HG03457 (cell line): Measurements from ENCODE around the gene ELMO1.

Experiments
- ATAC-seq: cut with Tn5 transposase; IDR thresholded peaks from one replicate; pipeline ENCODE4 v1.9.1; 2021; ENCODE audit warnings: moderate number of reproducible peaks; ENCODE audit not compliant: unreplicated experiment

ELMO1 gene

DNA sequence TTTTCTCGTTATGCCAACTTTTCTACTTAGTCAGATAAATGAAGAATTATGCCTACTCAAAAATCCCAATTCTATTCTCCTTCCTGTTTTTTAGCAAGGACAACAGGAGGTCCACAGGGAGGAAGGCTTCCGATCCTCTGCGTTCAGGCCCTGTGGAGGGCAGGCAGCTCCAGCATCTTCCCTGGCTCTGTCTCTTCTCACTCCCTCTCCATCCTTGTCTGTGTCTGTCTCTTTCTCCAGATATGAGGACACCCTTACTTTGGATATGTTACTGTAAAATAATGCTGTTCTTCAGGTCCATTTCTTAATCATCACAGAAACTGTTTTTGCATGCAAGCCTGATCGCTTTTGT is 166.6 kb downstream of the ELMO1 start:
- ATAC-seq, result no peak

DNA sequence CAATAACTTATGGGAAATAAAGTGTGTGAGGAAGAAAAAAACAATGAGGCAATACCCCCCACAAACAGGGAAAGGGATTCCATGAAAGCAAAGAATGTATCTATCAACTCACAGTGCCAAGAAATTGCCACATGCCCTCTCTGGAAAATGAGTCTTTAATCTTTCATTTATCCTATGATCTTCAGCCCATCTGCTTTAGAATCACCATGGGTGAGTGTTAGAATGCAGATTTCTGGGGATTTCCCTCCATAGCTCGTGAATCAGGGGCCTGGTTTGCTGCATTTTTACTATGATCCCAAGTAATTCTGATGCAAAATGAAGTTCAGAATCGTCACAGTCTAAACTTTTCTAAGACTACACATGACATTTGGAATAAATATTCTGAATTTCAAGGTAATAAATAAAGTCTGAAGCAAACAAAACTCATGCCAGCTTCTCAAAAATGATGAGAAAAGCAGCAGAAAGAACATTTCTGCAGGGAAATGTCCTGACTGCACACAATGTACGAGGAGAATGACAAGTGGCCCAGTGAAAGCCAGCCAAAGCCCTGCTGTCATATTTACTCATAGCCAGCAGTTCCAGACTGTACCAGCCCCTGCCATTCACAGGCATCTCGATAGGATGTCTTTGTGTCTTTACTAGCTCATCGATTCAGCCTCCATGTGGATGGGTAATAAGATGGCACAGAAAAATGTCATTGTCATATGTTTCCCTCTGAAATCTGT is 167.1 kb downstream of the ELMO1 start:
- no peak for ATAC-seq

GRCh38 chr7:37277513-37277912 is 171.2 kb downstream of the ELMO1 start:
- ATAC-seq, result no peak

GRCh38 chr7:37275078-37275710 is 173.5 kb downstream of the ELMO1 start:
- no peak for ATAC-seq

- ATAC-seq, result no peak
These were observed 174.8 kb downstream of the ELMO1 start for GRCh38 chr7:37273891-37274290.

DNA sequence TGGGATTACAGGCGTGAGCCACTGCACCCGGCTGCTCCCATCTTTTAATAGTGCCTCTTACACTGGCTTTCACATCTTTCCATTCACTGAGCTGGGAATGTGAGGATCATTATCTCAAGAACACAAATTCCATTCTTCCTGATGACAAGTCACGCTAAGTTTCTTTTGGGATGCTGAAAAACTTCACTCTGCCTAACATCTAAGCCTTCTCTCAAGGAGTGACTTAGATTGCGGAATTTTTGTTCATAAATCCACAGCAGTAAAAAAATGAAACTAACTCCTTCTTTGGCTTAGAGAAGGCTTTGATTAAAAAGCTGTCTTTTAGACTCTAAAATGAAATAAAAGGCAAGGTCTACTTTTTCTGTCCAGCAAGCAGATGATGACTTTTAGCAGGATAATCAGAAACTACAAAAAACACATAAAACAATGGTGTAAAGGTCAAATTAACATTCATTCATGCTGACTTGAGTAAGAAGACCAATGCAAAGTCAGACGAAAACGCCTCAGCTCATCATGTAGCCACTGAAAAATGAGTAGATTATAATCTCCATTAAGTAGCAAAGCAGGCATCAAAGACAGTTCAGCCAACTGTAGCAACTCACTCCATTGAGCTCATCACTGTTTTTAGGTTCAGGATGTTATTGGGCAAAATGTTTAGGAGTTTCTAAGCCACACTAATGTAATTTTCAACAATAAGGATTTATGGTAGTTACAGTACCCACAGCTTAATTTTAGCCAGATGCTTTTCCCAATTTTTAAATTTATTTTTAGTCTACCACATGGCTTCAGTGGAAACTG is 178.8 kb downstream of the ELMO1 start:
- ATAC-seq, result no peak

DNA sequence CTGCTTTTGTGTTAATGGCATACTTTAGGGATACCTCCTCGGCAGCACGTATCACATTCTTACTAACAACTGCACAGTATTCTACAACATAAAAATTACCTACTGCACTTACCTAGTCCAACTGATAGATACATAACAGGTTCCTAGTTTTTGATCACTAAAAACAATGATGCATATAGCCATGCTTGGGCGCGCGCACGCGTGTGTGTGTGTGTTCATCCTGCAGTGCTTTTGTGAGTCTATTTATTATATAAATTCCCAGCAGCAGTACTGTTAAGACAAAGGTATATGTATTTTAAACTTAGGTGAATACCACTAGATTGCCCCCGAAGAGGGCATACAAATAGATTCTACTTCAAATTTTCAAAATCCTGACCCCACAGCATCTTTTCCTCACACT is 181.4 kb downstream of the ELMO1 start:
- no peak for ATAC-seq

DNA sequence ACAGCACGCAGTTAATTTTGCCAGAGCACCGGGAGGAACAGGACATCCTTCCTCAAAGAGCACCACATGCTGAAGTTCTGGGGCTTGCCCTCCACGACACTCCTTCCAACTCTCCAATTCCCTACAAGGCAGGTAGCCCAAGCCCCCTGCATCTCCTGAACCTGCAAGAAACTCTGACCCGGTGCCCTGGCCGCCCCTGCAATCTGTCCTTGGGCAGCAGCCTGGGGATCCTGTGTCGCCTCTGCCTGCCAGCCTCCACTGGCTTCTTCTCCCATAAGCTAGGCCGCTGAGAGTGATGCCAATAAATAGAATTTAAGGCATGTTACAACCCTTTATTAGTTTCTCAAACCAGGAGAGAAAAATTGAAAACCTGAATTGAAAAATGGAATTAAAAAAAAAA is 182.8 kb downstream of the ELMO1 start:
- ATAC-seq, result no peak

DNA sequence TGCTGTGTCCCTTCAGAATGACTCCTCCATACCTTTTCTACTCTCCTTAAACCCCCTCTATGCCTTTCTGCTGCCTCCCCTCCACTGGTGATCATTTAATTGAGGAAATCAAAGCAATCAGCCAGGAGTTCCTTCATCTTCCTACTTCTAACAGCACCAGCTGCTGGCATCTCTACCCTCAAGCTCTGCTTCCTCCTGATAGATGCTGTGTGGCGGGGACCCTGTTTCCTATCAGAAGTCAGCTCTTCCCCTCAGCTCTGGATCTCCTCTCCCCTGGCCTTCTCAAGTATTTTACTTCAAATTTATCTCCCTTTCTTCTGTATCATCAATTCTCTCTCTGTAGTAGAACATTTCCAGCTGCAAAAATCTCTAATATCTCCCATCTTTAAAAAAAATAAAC is 183.7 kb downstream of the ELMO1 start:
- no peak for ATAC-seq

DNA sequence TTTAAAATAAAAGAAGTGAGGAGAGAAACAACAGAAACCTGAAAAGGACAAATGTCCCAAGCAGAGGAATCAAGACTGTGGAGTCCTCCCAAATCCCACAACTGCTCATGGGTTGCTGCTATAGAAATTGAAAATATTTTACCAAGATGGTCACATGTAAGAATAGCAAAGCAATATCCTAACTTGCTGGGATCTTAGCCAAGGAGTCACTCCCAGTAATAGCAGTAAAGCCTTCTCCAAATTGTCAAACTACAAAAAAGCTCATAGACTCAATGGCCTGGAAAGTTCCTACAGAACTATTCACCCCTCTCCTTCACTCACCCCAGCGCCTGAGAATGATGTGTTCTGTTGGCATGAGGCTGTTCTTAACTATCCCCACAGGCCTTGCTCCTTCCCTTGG is 186.5 kb downstream of the ELMO1 start:
- no peak for ATAC-seq

GRCh38 chr7:37259319-37259821 is 189.3 kb downstream of the ELMO1 start:
- ATAC-seq, result no peak

DNA sequence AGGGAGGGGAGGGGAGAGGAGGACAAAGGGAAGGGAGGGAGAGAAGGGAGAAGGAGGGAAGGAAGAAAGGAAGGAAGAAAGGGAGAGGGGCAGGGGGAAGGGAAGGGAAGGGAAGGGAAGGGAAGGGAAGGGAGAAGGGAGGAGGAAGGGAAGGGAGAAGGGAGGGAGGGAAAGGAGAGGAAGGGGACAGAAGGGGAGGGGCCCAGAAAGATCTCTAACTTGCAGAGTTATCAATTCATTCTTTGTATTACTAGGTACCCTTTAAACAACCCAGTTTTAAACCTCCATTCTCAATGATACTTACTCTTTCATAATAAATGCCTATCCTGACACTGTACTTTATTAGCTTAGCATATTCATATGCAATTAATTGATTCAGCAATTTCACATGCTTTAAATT is 192.0 kb downstream of the ELMO1 start:
- no peak for ATAC-seq

GRCh38 chr7:37255327-37255944 is 193.2 kb downstream of the ELMO1 start:
- ATAC-seq, result no peak

GRCh38 chr7:37251222-37251621 is 197.4 kb downstream of the ELMO1 start:
- ATAC-seq, result no peak

DNA sequence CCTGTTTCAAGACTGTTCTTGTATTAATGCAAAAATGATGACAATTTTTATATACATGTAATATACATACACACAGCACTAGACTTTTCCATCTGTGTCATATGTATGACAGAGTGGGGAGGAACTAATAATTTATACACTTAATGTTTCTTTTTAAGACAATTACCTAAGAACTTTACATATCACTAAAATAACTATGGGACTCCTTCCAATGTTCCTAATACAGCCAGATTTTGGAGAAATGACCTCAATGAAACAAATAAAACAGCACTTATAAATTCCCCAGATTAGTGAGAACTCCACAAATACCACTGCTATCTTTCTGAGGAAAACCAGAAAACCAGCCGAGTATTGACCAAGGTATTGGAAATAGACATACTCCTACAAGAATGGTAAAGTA is 199.4 kb downstream of the ELMO1 start:
- ATAC-seq, result no peak

DNA sequence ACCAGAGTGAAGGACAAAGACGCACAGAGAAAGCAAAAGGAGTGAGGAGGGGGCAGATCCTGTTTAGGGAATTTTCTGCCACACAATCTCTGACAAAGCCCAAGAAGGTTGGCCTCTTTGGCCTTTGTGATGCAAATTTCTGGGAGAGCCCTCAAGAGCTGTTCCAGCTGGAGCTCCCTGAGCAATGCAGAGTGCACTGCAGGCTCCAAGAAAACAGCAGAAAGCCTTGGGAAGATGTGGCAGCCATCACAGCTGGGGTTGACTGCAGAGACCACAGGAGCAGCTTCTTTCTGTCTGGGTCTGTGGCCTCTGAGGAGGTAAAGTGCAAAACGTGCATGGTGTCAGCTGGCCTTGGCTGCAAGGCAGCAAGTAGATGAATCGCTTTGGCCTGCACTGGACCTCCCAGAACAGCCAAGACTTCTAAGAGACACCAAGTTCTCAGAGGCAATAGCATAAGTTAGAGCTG is 200.2 kb downstream of the ELMO1 start:
- no peak for ATAC-seq

DNA sequence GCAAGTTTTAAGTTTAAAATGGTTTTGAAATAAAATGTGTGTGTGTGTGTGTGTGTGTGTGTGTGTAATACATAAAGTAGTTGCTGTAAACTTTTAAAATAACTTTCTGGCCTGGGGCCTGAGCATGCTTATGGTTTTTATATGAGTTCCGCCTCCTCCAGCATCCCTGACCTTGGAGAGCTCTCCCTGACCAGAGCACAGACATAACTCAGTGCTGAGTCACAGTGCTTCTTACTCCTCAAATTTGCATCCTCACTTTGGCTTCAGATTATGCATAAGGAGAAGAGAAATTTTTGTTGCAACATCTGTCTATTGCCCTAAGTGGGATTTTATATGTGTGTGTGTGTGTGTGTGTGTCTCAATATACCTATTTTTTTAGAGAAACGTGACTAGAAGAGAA is 200.8 kb downstream of the ELMO1 start:
- ATAC-seq, result no peak

DNA sequence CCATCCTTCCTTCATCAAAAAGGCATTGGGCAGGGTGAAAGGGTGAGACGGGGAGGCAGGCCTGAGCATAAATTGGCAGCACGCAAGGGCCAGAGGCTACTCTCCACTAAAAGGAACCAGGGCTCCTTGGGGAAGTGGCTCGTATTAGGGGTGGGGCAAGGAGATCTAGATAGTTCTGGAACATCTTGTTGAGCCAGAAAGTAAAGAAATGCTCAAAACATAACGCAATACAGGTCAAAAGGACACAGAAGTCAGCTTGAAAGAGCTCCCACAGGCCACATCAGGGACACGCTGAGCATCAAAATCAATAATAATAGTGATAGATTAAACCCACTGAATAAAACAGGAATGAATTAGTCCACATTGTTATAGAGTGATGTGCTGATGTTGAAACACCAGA is 203.1 kb downstream of the ELMO1 start:
- ATAC-seq, result no peak

GRCh38 chr7:37236906-37237305 is 211.8 kb downstream of the ELMO1 start:
- no peak for ATAC-seq

GRCh38 chr7:37235813-37236212 is 212.9 kb downstream of the ELMO1 start:
- ATAC-seq, result no peak

GRCh38 chr7:37234928-37235327 is 213.7 kb downstream of the ELMO1 start:
- no peak for ATAC-seq
